Stimulated activated CD4-positive, alpha-beta T cell treated with anti-CD3 and anti-CD28 coated beads, Interleukin-2, amount 100 ng/mL, for 48 hours (primary cell): ENCODE measurements around the gene RPL28.

Source experiments
- DNase-seq, 2 donors: peaks; one replicate each; pipeline ENCODE4 v3.0.0-alpha.2; 2020

The RPL28 gene

GRCh38 chr19:55353803-55354697 lies 31.7 kb upstream of the RPL28 start:
- peak; percentile 43 to 61 for DNase-seq

- DNase-seq, result no peak
These were observed 31.0 kb upstream of the RPL28 start, which contains the start of gene COX6B2 for GRCh38 chr19:55354698-55355212. TSS of gene COX6B2 (minus strand) at chr19:55354719. CDS start at chr19:55354521, 198 bp downstream.

- no peak for DNase-seq
These were observed 30.4 kb upstream of the RPL28 start for GRCh38 chr19:55355213-55355821.

- DNase-seq, result no peak
These were observed 27.2 kb upstream of the RPL28 start for GRCh38 chr19:55358493-55358892.

- no peak for DNase-seq
These were observed 26.5 kb upstream of the RPL28 start for GRCh38 chr19:55358943-55359908.

GRCh38 chr19:55360902-55361301 lies 24.8 kb upstream of the RPL28 start:
- DNase-seq, result no peak

GRCh38 chr19:55362174-55362989 lies 23.4 kb upstream of the RPL28 start:
- DNase-seq, result no peak

GRCh38 chr19:55362990-55363716 lies 22.6 kb upstream of the RPL28 start, which contains the start of gene GARIN5B:
TSS of gene GARIN5B (minus strand) at chr19:55363260. CDS start at chr19:55363066, 194 bp downstream.
- DNase-seq, result no peak

- DNase-seq, result no peak
These were observed 20.5 kb upstream of the RPL28 start for GRCh38 chr19:55365245-55365644.

GRCh38 chr19:55365964-55366363 lies 19.8 kb upstream of the RPL28 start:
- no peak for DNase-seq

GRCh38 chr19:55366790-55367189 lies 18.9 kb upstream of the RPL28 start:
- no peak for DNase-seq

GRCh38 chr19:55368106-55368505 lies 17.6 kb upstream of the RPL28 start:
- DNase-seq, result no peak

GRCh38 chr19:55368701-55369563 lies 16.8 kb upstream of the RPL28 start:
- no peak for DNase-seq

GRCh38 chr19:55369653-55370304 lies 16.0 kb upstream of the RPL28 start:
- peak in 1 of 2 donors; percentile 35 for DNase-seq

GRCh38 chr19:55370305-55370988 lies 15.3 kb upstream of the RPL28 start, which contains the start of gene IL11:
TSS of gene IL11 (minus strand) at chr19:55370463. CDS start at chr19:55370310, 153 bp downstream.
- no peak for DNase-seq

GRCh38 chr19:55372316-55373081 lies 13.2 kb upstream of the RPL28 start:
- no peak for DNase-seq

GRCh38 chr19:55373306-55373992 lies 12.3 kb upstream of the RPL28 start:
- no peak for DNase-seq
